GM12878 (cell line): Measurements from ENCODE around the gene TFR2. TPM values are rescaled to one million over a fixed set of nuclear protein-coding genes. Genes with fewer than 3 reads are reported as not detected.

ENCODE experiments used
- ATAC-seq: fragments of 200-7000 bp; cut with Tn5 transposase; 3 replicates; pipeline ENCODE4 v1.9.1; 2020; ENCODE audit warnings: mild to moderate bottlenecking, moderate library complexity
- BruUV-seq: library from RNA; stranded (reverse); fragments of 400-500 nt; replicated peaks from 2 replicates; lab custom pipeline; 2021; lab: Mats Ljungman, UMichigan
- CTCF ChIA-PET: fragments of 300-600 bp; sonication (Branson Sonifier 250); formaldehyde crosslinking; extraction: SDS; loops from one replicate; lab custom pipeline; 2021; ENCODE audit warnings: inconsistent platforms; lab: Yijun Ruan, JAX
- POLR2A ChIA-PET: fragments of 350-600 bp; formaldehyde crosslinking; extraction: SDS; loops from one replicate; lab custom pipeline; 2021; ENCODE audit warnings: inconsistent platforms; lab: Charles Lee
- RAD21 ChIA-PET: fragments of 300-600 bp; sonication (Branson Sonifier 250); formaldehyde crosslinking; loops from one replicate; lab custom pipeline; 2023; ENCODE audit warnings: antibody characterized with exemption; ENCODE audit not compliant: unreplicated experiment; lab: Charles Lee
- SMC1A ChIA-PET: fragments of 300-600 bp; sonication (Branson Sonifier 250); formaldehyde crosslinking; loops from one replicate; lab custom pipeline; 2023; ENCODE audit not compliant: unreplicated experiment, uncharacterized antibody; lab: Charles Lee
- DNase-seq: peaks from one replicate; pipeline ENCODE4 v3.0.0-alpha.2; 2011; ENCODE audit warnings: low read depth, low spot score
- FAIRE-seq: peaks from 3 replicates; lab custom pipeline; 2011; peaks lifted over from hg19 to GRCh38; lab: Jason Lieb, UNC
- H2AFZ ChIP-seq: 2 replicates; pipeline ENCODE4 v1.6.0; 2011; ENCODE audit warnings: low read depth, low read length, control low read depth; ENCODE audit not compliant: control insufficient read depth
- H3K27ac ChIP-seq: 2 replicates; pipeline ENCODE4 v1.5.1; 2011; ENCODE audit warnings: control low read depth; ENCODE audit not compliant: control insufficient read depth, insufficient read depth
- H3K27me3 ChIP-seq, 2 experiments: replicated peaks in 1 of 2; 2 replicates each; pipeline versions ENCODE4 v1.6.0 to v1.6.1; 2011; ENCODE audit warnings: low read length in 1 of 2; ENCODE audit not compliant: control insufficient read depth in 2 of 2, insufficient read depth in 2 of 2
- H3K36me3 ChIP-seq, 2 experiments: 2 replicates each; pipeline ENCODE4 v1.5.1; 2011; ENCODE audit warnings: low read length in 1 of 2; ENCODE audit not compliant: control insufficient read depth in 2 of 2, insufficient read depth in 2 of 2
- H3K4me1 ChIP-seq: 2 replicates; pipeline ENCODE4 v1.6.1; 2011; ENCODE audit warnings: mild to moderate bottlenecking, low read length, moderate library complexity, mixed read lengths; ENCODE audit not compliant: control insufficient read depth, insufficient read depth
- H3K4me2 ChIP-seq: 2 replicates; pipeline ENCODE4 v1.6.0; 2011; ENCODE audit warnings: control low read depth; ENCODE audit not compliant: control insufficient read depth, insufficient read depth
- H3K4me3 ChIP-seq: fragments of 200-600 bp; sonication (generic); 2 replicates; pipeline ENCODE4 v1.5.1; 2016
- H3K79me2 ChIP-seq: 2 replicates; pipeline ENCODE4 v1.6.0; 2011; ENCODE audit warnings: low read length; ENCODE audit not compliant: control insufficient read depth, insufficient read depth
- H3K9ac ChIP-seq: 2 replicates; pipeline ENCODE4 v1.8.0; 2011; ENCODE audit warnings: low read length, control low read depth, mixed read lengths; ENCODE audit not compliant: control insufficient read depth, insufficient read depth
- H3K9me3 ChIP-seq: replicated peaks from 3 replicates; pipeline ENCODE4 v1.5.1; 2011; ENCODE audit warnings: mild to moderate bottlenecking, low read length; ENCODE audit not compliant: control insufficient read depth, insufficient read depth
- H4K20me1 ChIP-seq: 2 replicates; pipeline ENCODE4 v1.6.0; 2011; ENCODE audit not compliant: control insufficient read depth, insufficient read depth
- ASH2L ChIP-seq: fragments of 300-600, 200-600 bp; sonication (generic); IDR thresholded peaks from 2 replicates; pipeline ENCODE4 v1.6.1; 2017; ENCODE audit warnings: low read depth, mild to moderate bottlenecking, borderline replicate concordance
- BACH1 ChIP-seq: fragments of 450-650 bp; IDR thresholded peaks from 2 replicates; pipeline ENCODE4 v1.6.1; 2017; ENCODE audit warnings: mild to moderate bottlenecking, borderline replicate concordance
- BCL3 ChIP-seq: IDR thresholded peaks from 2 replicates; pipeline ENCODE4 v1.6.1; 2011; ENCODE audit warnings: borderline replicate concordance, low read depth, mild to moderate bottlenecking, moderate library complexity, low read length; ENCODE audit not compliant: insufficient read depth, poor library complexity, severe bottlenecking
- CBX5 ChIP-seq: sonication (generic); IDR thresholded peaks from 2 replicates; pipeline ENCODE4 v1.6.1; 2016; ENCODE audit warnings: low read depth, moderate library complexity, mild to moderate bottlenecking, inconsistent platforms
- CEBPZ ChIP-seq: fragments of 150-350 bp; IDR thresholded peaks from 2 replicates; pipeline ENCODE4 v1.6.1; 2016; ENCODE audit warnings: low read depth, low read length
- CHD2 ChIP-seq: IDR thresholded peaks from 2 replicates; pipeline ENCODE4 v1.6.1; 2011; ENCODE audit warnings: low read depth, low read length, improper control_type of control experiment, borderline replicate concordance
- CREB1 ChIP-seq: IDR thresholded peaks from 2 replicates; pipeline ENCODE4 v1.6.1; 2012; ENCODE audit warnings: low read depth, mild to moderate bottlenecking, inconsistent platforms
- NR2C2 ChIP-seq: IDR thresholded peaks from 2 replicates; pipeline ENCODE4 v1.6.1; 2011; ENCODE audit warnings: borderline replicate concordance, low read depth; ENCODE audit not compliant: control insufficient read depth, insufficient read length
- POU2F2 ChIP-seq: IDR thresholded peaks from 3 replicates; pipeline ENCODE4 v1.6.1; 2011; ENCODE audit warnings: low read depth, mild to moderate bottlenecking, low read length, borderline replicate concordance
- RB1 ChIP-seq: fragments of 450-650 bp; formaldehyde crosslinking; IDR thresholded peaks from 2 replicates; pipeline ENCODE4 v1.6.1; 2017; ENCODE audit warnings: mild to moderate bottlenecking, borderline replicate concordance
- STAT3 ChIP-seq: IDR thresholded peaks from 2 replicates; pipeline ENCODE4 v1.6.1; 2011; ENCODE audit warnings: low read depth, low read length, improper control_type of control experiment
- ZNF274 ChIP-seq: IDR thresholded peaks from one replicate; pipeline ENCODE4 v1.8.0; 2011; ENCODE audit not compliant: insufficient read length, insufficient read depth
- WGBS: methylation state at CpG from one replicate; pipeline ENCODE4 v1.1.6; 2016; ENCODE audit warnings: low lambda C conversion rate; ENCODE audit not compliant: insufficient replicate concordance, insufficient coverage; ENCODE audit errors: missing lambda C conversion rate; 5-methylcytosine and 5-hydroxymethylcytosine counted together
- in situ Hi-C: fragments of 300-500 bp; cut with MboI; formaldehyde crosslinking; loops from 9 replicates; pipeline ENCODE4 v1.14.3; 2018; ENCODE audit warnings: mixed read lengths
- intact Hi-C: fragments of 100-400 bp; cut with micrococcal nuclease; formaldehyde crosslinking; loops from one replicate; pipeline ENCODE4 v1.14.2; 2022; ENCODE audit not compliant: unreplicated experiment
- polyA plus RNA-seq, 11 experiments: library from polyadenylated mRNA; depleted of rRNA in 4 of 11; unstranded in 6 of 11; stranded (reverse) in 5 of 11; fragments of >200 nt; fragmentation: Nextera tagmentation in 4 of 11; fragmentation: Illumina TruSeq in 1 of 11; extraction: Ambion mirVana in 4 of 11; extraction: Trizol in 1 of 11; gene quantifications; 1 replicate in 1 of 11; 2 replicates in 10 of 11; pipeline versions ENCODE4 v1.2.1 to v1.2.3, GENCODE V29; 2011 to 2016; ENCODE audit warnings: inconsistent platforms in 2 of 11, missing spikeins in 2 of 11, low read depth in 1 of 11
- total RNA-seq, 4 experiments: library from RNA; depleted of rRNA in 3 of 4; stranded (reverse); fragments of >200 nt in 3 of 4; fragmentation: Illumina TruSeq in 1 of 4; extraction: Trizol in 1 of 4; gene quantifications; 2 replicates each; pipeline versions ENCODE4 v1.2.1 to v1.2.3, GENCODE V29; 2013 to 2021

TFR2 gene
- total and polyA plus RNA-seq, 10 of the 15 experiments (the other 5 are each of a cell fraction or from before 2014, with no cell fraction given) = 0.30 to 7.2 (median 1.8) TPM

GRCh38 chr7:100639995-100640516 lies 1.3 kb downstream of the TFR2 start:
- intact Hi-C loops (no loop called here), in situ Hi-C loops (no loop called here)
- no peak for FAIRE-seq
- no peaks in the 10 kb centered on the region for H3K79me2 ChIP-seq
- no peaks in the 10 kb centered on the region for H3K36me3 ChIP-seq
- no peak overlapping the region for H3K4me3 ChIP-seq
- ChIA-PET CTCF (interaction anchor here (1.5 kb wide), 1 partner anchor 10 kb away, joined by 6 read pairs; no protein-coding TSS in a partner anchor), RAD21 (no interaction called here), SMC1A (no interaction called here), POLR2A (interaction anchor here (0.7 kb wide), 1 partner anchor 137 kb away, joined by 4 read pairs; no protein-coding TSS in a partner anchor)
- H2AFZ ChIP-seq = no peak overlapping the region
- WGBS = 82% methylated on average over 17 of the region's 17 CpGs
- DNase-seq = no peak
- no peaks in the 10 kb centered on the region for H3K9me3 ChIP-seq
- H3K4me1 ChIP-seq = no peaks in the 10 kb centered on the region; the same call in 1 of the 2 replicates
- H3K9ac ChIP-seq = no peak overlapping the region
- no peak overlapping the region for H3K4me2 ChIP-seq
- TF ChIP-seq BCL3 (no peak), CBX5 (no peak), ASH2L (no peak), NR2C2 (no peak), CHD2 (no peak), RB1 (no peak), BACH1 (no peak), ZNF274 (no peak), STAT3 (no peak), CREB1 (no peak), CEBPZ (no peak), POU2F2 (no peak)
- no peaks in the 10 kb centered on the region for H4K20me1 ChIP-seq
- ATAC-seq = no peak
- H3K27ac ChIP-seq = no peak overlapping the region
- no peaks in the 10 kb centered on the region; a peak in 1 of 4 replicates for H3K27me3 ChIP-seq
- BruUV-seq = no TSS peak
